ENCODE results near the gene CA10. TPM values are rescaled to one million over a fixed set of nuclear protein-coding genes. Genes with fewer than 3 reads are reported as not detected.

The CA10 gene
- total RNA-seq, 1 experiment from 2014 or later: 0.46 TPM

- WGBS (ENCODE audit: extremely low coverage, insufficient read length, low lambda C conversion rate): no CpG with 5 or more reads among the region's 2 CpGs
- no peaks in the 10 kb centered on the region for H4K20me1 ChIP-seq (ENCODE audit: control insufficient read depth, insufficient read depth, insufficient read length)
- TF ChIP-seq, protein P1, sequence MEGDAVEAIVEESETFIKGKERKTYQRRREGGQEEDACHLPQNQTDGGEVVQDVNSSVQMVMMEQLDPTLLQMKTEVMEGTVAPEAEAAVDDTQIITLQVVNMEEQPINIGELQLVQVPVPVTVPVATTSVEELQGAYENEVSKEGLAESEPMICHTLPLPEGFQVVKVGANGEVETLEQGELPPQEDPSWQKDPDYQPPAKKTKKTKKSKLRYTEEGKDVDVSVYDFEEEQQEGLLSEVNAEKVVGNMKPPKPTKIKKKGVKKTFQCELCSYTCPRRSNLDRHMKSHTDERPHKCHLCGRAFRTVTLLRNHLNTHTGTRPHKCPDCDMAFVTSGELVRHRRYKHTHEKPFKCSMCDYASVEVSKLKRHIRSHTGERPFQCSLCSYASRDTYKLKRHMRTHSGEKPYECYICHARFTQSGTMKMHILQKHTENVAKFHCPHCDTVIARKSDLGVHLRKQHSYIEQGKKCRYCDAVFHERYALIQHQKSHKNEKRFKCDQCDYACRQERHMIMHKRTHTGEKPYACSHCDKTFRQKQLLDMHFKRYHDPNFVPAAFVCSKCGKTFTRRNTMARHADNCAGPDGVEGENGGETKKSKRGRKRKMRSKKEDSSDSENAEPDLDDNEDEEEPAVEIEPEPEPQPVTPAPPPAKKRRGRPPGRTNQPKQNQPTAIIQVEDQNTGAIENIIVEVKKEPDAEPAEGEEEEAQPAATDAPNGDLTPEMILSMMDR (conservative IDR thresholded peaks at IDR 0.05): no peak
These were observed 134.1 kb downstream of the CA10 start for GRCh38 chr17:52024300-52024870.

More at GRCh38 chr17:52024300-52024870, 134.1 kb downstream of the CA10 start:
- H3K4me3 Mint-ChIP-seq: no peak overlapping the region
- no peaks in the 10 kb centered on the region for H3K27me3 Mint-ChIP-seq (ENCODE audit: low read depth)
- no peak overlapping the region for H3K9ac ChIP-seq (ENCODE audit: extremely low read depth, insufficient read length, low read length)
- H2BK15ac ChIP-seq (ENCODE audit: low read depth, low read length): no peak overlapping the region
- no peak overlapping the region for H3K56ac ChIP-seq (ENCODE audit: insufficient read length, low read depth, low read length)
- H3K9me3 ChIP-seq (ENCODE audit: control insufficient read depth, low read depth, low read length): no peaks in the 10 kb centered on the region
- no peak overlapping the region for H3T11ph ChIP-seq (ENCODE audit: low read length)
- no peak overlapping the region for H2BK5ac ChIP-seq (ENCODE audit: insufficient read length, low read length)
- no peak overlapping the region for H3K27ac ChIP-seq (ENCODE audit: insufficient read length, low read depth, low read length)
- no peak overlapping the region for H3K4me2 ChIP-seq (ENCODE audit: insufficient read depth, insufficient read length, low read length)
- no peaks in the 10 kb centered on the region for H3K4me1 ChIP-seq (ENCODE audit: insufficient read depth, low read length)
- DNase-seq: no peak
- H3K27me3 ChIP-seq (ENCODE audit: insufficient read depth, low read length): no peaks in the 10 kb centered on the region
- H4K8ac ChIP-seq (replicated peaks; ENCODE audit: insufficient read length, low read depth, low read length): no peak overlapping the region
- H2BK12ac ChIP-seq (ENCODE audit: insufficient read length, low read depth, low read length): no peak overlapping the region
- H3K79me1 ChIP-seq (ENCODE audit: insufficient read depth, low read depth, low read length, poor library complexity, severe bottlenecking): no peaks in the 10 kb centered on the region
- no peak overlapping the region for H2AK5ac ChIP-seq (ENCODE audit: insufficient read length, low read length)
- H3K14ac ChIP-seq (ENCODE audit: insufficient read depth, low read length): no peak overlapping the region
- no peaks in the 10 kb centered on the region; a peak in 1 of 7 replicates for H3K36me3 Mint-ChIP-seq (ENCODE audit: insufficient read depth in 1 of 3, low read depth in 3 of 3)
- peaks cover 0 to 8% of the 10 kb centered on the region in 2 experiments; a peak in 2 of 4 replicates for H3K4me1 Mint-ChIP-seq
- no peak overlapping the region for H3K23ac ChIP-seq (ENCODE audit: insufficient read length, low read depth, low read length)
- H4K91ac ChIP-seq (ENCODE audit: insufficient read length, low read depth, low read length): no peak overlapping the region
- H3K79me2 ChIP-seq (ENCODE audit: insufficient read depth, low read length): no peaks in the 10 kb centered on the region
- no peak overlapping the region for H3K4ac ChIP-seq (ENCODE audit: low read depth, low read length)
- H4K5ac ChIP-seq (ENCODE audit: insufficient read length, low read depth, low read length): no peak overlapping the region
- H3K9me3 Mint-ChIP-seq: no peaks in the 10 kb centered on the region; a peak in 1 of 5 replicates
- no peaks in the 10 kb centered on the region for H3K23me2 ChIP-seq (ENCODE audit: insufficient read length, low read depth, low read length, poor library complexity, severe bottlenecking)
- no peak overlapping the region for H2BK20ac ChIP-seq (ENCODE audit: low read depth, low read length, poor library complexity, severe bottlenecking)
- H2BK120ac ChIP-seq (ENCODE audit: low read depth, low read length, poor library complexity, severe bottlenecking): no peak overlapping the region
- no peak overlapping the region for H3K18ac ChIP-seq (ENCODE audit: insufficient read length, low read depth, low read length)
- H2AFZ ChIP-seq (ENCODE audit: low read length): no peak overlapping the region
- H3K27ac Mint-ChIP-seq: no peak overlapping the region

Data from H9 (cell line).